ENCODE results near the gene PTPN2.

DNA sequence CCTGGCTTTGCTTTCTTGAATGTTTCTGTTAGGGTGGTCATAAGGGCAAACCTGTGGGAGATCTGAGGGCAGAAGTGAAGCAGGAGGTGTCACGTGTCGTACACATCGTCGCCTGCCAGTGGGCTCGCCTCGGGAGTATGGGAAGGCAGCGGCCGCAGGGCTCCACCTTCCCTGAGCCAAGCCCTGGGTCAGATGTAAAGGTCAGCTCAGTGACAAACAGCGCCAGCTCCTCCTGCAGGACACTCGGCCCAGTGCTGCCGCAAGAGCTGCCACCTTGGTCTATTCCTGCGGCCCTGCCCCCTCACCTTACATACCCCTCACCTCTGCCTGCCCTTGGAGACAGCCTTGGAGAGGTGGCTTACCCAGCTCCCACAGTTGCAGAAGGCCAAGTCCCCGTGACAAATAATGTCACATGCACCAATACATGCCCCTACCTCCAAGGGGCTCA lies 117.0 kb downstream of the PTPN2 start:
- TF ChIP-seq, protein P1, sequence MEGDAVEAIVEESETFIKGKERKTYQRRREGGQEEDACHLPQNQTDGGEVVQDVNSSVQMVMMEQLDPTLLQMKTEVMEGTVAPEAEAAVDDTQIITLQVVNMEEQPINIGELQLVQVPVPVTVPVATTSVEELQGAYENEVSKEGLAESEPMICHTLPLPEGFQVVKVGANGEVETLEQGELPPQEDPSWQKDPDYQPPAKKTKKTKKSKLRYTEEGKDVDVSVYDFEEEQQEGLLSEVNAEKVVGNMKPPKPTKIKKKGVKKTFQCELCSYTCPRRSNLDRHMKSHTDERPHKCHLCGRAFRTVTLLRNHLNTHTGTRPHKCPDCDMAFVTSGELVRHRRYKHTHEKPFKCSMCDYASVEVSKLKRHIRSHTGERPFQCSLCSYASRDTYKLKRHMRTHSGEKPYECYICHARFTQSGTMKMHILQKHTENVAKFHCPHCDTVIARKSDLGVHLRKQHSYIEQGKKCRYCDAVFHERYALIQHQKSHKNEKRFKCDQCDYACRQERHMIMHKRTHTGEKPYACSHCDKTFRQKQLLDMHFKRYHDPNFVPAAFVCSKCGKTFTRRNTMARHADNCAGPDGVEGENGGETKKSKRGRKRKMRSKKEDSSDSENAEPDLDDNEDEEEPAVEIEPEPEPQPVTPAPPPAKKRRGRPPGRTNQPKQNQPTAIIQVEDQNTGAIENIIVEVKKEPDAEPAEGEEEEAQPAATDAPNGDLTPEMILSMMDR (IDR thresholded peaks at IDR 0.05): no peak
- no peak for TF ChIP-seq POLR2A (IDR thresholded peaks at IDR 0.05)

Measured in uterus (tissue), 2 donors.